ENCODE measurements around the gene MIA2.

Gene MIA2

GRCh38 chr14:39376667-39377403 lies 143.1 kb downstream of the MIA2 start:
- in situ Hi-C loops (cut with MboI; ENCODE audit: low sequenced_read_pairs): no loop called here

- in situ Hi-C loops (cut with MboI; ENCODE audit: low sequenced_read_pairs): no loop called here
These were observed 147.7 kb downstream of the MIA2 start for GRCh38 chr14:39381366-39381765.

GRCh38 chr14:39382463-39382862 lies 148.7 kb downstream of the MIA2 start:
- in situ Hi-C loops (cut with MboI; ENCODE audit: low sequenced_read_pairs): no loop called here

- in situ Hi-C loops (cut with MboI; ENCODE audit: low sequenced_read_pairs): no loop called here
These were observed 149.4 kb downstream of the MIA2 start for GRCh38 chr14:39383026-39383660.

GRCh38 chr14:39383741-39384140 lies 150.0 kb downstream of the MIA2 start:
- in situ Hi-C loops (cut with MboI; ENCODE audit: low sequenced_read_pairs): no loop called here

GRCh38 chr14:39384177-39384576 lies 150.5 kb downstream of the MIA2 start:
- in situ Hi-C loops (cut with MboI; ENCODE audit: low sequenced_read_pairs): no loop called here

GRCh38 chr14:39393289-39393688 lies 159.6 kb downstream of the MIA2 start:
- in situ Hi-C loops (cut with MboI; ENCODE audit: low sequenced_read_pairs): no loop called here

- in situ Hi-C loops (cut with MboI; ENCODE audit: low sequenced_read_pairs): no loop called here
These were observed 162.0 kb downstream of the MIA2 start for GRCh38 chr14:39395555-39396254.

- in situ Hi-C loops (cut with MboI; ENCODE audit: low sequenced_read_pairs): no loop called here
These were observed 162.7 kb downstream of the MIA2 start for GRCh38 chr14:39396448-39396847.

GRCh38 chr14:39398382-39398781 lies 164.7 kb downstream of the MIA2 start:
- in situ Hi-C loops (cut with MboI; ENCODE audit: low sequenced_read_pairs): no loop called here

- in situ Hi-C loops (cut with MboI; ENCODE audit: low sequenced_read_pairs): no loop called here
These were observed 172.8 kb downstream of the MIA2 start for GRCh38 chr14:39406560-39406959.

- in situ Hi-C loops (cut with MboI; ENCODE audit: low sequenced_read_pairs): no loop called here
These were observed 182.4 kb downstream of the MIA2 start for GRCh38 chr14:39416072-39416471.

- in situ Hi-C loops (cut with MboI; ENCODE audit: low sequenced_read_pairs): no loop called here
These were observed 183.3 kb downstream of the MIA2 start for GRCh38 chr14:39417014-39417413.

GRCh38 chr14:39419272-39419671 lies 185.6 kb downstream of the MIA2 start:
- in situ Hi-C loops (cut with MboI; ENCODE audit: low sequenced_read_pairs): no loop called here

- in situ Hi-C loops (cut with MboI; ENCODE audit: low sequenced_read_pairs): no loop called here
These were observed 188.5 kb downstream of the MIA2 start for GRCh38 chr14:39422243-39422642.

- in situ Hi-C loops (cut with MboI; ENCODE audit: low sequenced_read_pairs): no loop called here
These were observed 190.1 kb downstream of the MIA2 start for GRCh38 chr14:39423793-39424192.

GRCh38 chr14:39425947-39426346 lies 192.2 kb downstream of the MIA2 start:
- in situ Hi-C loops (cut with MboI; ENCODE audit: low sequenced_read_pairs): no loop called here

- in situ Hi-C loops (cut with MboI; ENCODE audit: low sequenced_read_pairs): no loop called here
These were observed 192.9 kb downstream of the MIA2 start for GRCh38 chr14:39426605-39427004.

GRCh38 chr14:39428118-39428517 lies 194.4 kb downstream of the MIA2 start:
- in situ Hi-C loops (cut with MboI; ENCODE audit: low sequenced_read_pairs): no loop called here

GRCh38 chr14:39430762-39431415 lies 197.2 kb downstream of the MIA2 start:
- in situ Hi-C loops (cut with MboI; ENCODE audit: low sequenced_read_pairs): no loop called here

- in situ Hi-C loops (cut with MboI; ENCODE audit: low sequenced_read_pairs): no loop called here
These were observed 197.9 kb downstream of the MIA2 start for GRCh38 chr14:39431416-39432178.

All from HL-60/S4 (cell line).